H9 (cell line): ENCODE data around the gene RERE. TPM values are rescaled to one million over a fixed set of nuclear protein-coding genes. Genes with fewer than 3 reads are reported as not detected.

Experiments
- DNase-seq: peaks from one replicate; pipeline ENCODE4 v3.0.0-alpha.2; 2017
- H2AFZ ChIP-seq: one replicate; pipeline ENCODE4 v1.6.1; 2013; ENCODE audit warnings: mild to moderate bottlenecking, low read length, control low read depth, moderate library complexity
- H2AK5ac ChIP-seq: 2 replicates; pipeline ENCODE4 v1.6.1; 2013; ENCODE audit warnings: low read length, control low read depth, mixed read lengths; ENCODE audit not compliant: insufficient read length
- H2BK120ac ChIP-seq: one replicate; pipeline ENCODE4 v1.6.1; 2013; ENCODE audit warnings: low read depth, mild to moderate bottlenecking, low read length, control low read depth, inconsistent platforms; ENCODE audit not compliant: poor library complexity, severe bottlenecking
- H2BK12ac ChIP-seq: 2 replicates; pipeline ENCODE4 v1.6.1; 2013; ENCODE audit warnings: low read length, control low read depth, mixed read lengths, low read depth; ENCODE audit not compliant: insufficient read length
- H2BK15ac ChIP-seq: 2 replicates; pipeline ENCODE4 v1.6.1; 2013; ENCODE audit warnings: low read depth, low read length, control low read depth
- H2BK20ac ChIP-seq: one replicate; pipeline ENCODE4 v1.6.1; 2013; ENCODE audit warnings: low read depth, mild to moderate bottlenecking, low read length, control low read depth, inconsistent platforms; ENCODE audit not compliant: poor library complexity, severe bottlenecking
- H2BK5ac ChIP-seq: 2 replicates; pipeline ENCODE4 v1.6.1; 2013; ENCODE audit warnings: low read length, control low read depth, mixed read lengths; ENCODE audit not compliant: insufficient read length
- H3K14ac ChIP-seq: 2 replicates; pipeline ENCODE4 v1.6.1; 2013; ENCODE audit warnings: low read length, control low read depth; ENCODE audit not compliant: insufficient read depth
- H3K18ac ChIP-seq: 2 replicates; pipeline ENCODE4 v1.6.1; 2013; ENCODE audit warnings: low read depth, mild to moderate bottlenecking, mixed read lengths, low read length, control low read depth; ENCODE audit not compliant: insufficient read length
- H3K23ac ChIP-seq: 2 replicates; pipeline ENCODE4 v1.6.1; 2013; ENCODE audit warnings: low read length, control low read depth, mixed read lengths, low read depth; ENCODE audit not compliant: insufficient read length
- H3K23me2 ChIP-seq: 2 replicates; pipeline ENCODE4 v1.6.1; 2013; ENCODE audit warnings: low read depth, mild to moderate bottlenecking, mixed read lengths, low read length, control low read depth; ENCODE audit not compliant: insufficient read length, poor library complexity, severe bottlenecking
- H3K27ac ChIP-seq: 2 replicates; pipeline ENCODE4 v1.5.1; 2013; ENCODE audit warnings: low read length, control low read depth, mixed read lengths, low read depth; ENCODE audit not compliant: insufficient read length
- H3K27me3 ChIP-seq: 2 replicates; pipeline ENCODE4 v1.6.1; 2013; ENCODE audit warnings: low read length, control low read depth, inconsistent platforms; ENCODE audit not compliant: insufficient read depth
- H3K4ac ChIP-seq: 2 replicates; pipeline ENCODE4 v1.6.1; 2013; ENCODE audit warnings: low read depth, mild to moderate bottlenecking, control low read depth, inconsistent platforms, low read length, moderate library complexity
- H3K4me1 ChIP-seq: 2 replicates; pipeline ENCODE4 v1.6.1; 2013; ENCODE audit warnings: low read length, control low read depth, inconsistent platforms; ENCODE audit not compliant: insufficient read depth
- H3K4me2 ChIP-seq: 2 replicates; pipeline ENCODE4 v1.6.1; 2013; ENCODE audit warnings: low read length, control low read depth, mixed read lengths; ENCODE audit not compliant: insufficient read length, insufficient read depth
- H3K56ac ChIP-seq: 2 replicates; pipeline ENCODE4 v1.6.1; 2013; ENCODE audit warnings: low read depth, mild to moderate bottlenecking, mixed read lengths, low read length, control low read depth; ENCODE audit not compliant: insufficient read length
- H3K79me1 ChIP-seq: 2 replicates; pipeline ENCODE4 v1.6.1; 2013; ENCODE audit warnings: low read depth, mild to moderate bottlenecking, moderate library complexity, low read length, control low read depth, inconsistent platforms; ENCODE audit not compliant: insufficient read depth, poor library complexity, severe bottlenecking
- H3K79me2 ChIP-seq: 2 replicates; pipeline ENCODE4 v1.6.1; 2013; ENCODE audit warnings: low read length, control low read depth, inconsistent platforms; ENCODE audit not compliant: insufficient read depth
- H3K9ac ChIP-seq: 2 replicates; pipeline ENCODE4 v1.6.1; 2013; ENCODE audit warnings: low read length, control low read depth, mixed read lengths; ENCODE audit not compliant: insufficient read length; ENCODE audit errors: extremely low read depth
- H3K9me3 ChIP-seq: one replicate; pipeline ENCODE4 v1.6.1; 2013; ENCODE audit warnings: low read depth, low read length, inconsistent platforms; ENCODE audit not compliant: control insufficient read depth
- H3T11ph ChIP-seq: one replicate; pipeline ENCODE4 v1.6.1; 2013; ENCODE audit warnings: mild to moderate bottlenecking, low read length, control low read depth, inconsistent platforms
- H4K20me1 ChIP-seq: one replicate; pipeline ENCODE4 v1.6.1; 2013; ENCODE audit not compliant: control insufficient read depth, insufficient read length, insufficient read depth
- H4K5ac ChIP-seq: 2 replicates; pipeline ENCODE4 v1.6.1; 2013; ENCODE audit warnings: low read depth, mild to moderate bottlenecking, mixed read lengths, low read length, control low read depth; ENCODE audit not compliant: insufficient read length
- H4K8ac ChIP-seq: replicated peaks from 2 replicates; pipeline ENCODE4 v1.6.1; 2013; ENCODE audit warnings: low read length, control low read depth, mixed read lengths, low read depth; ENCODE audit not compliant: insufficient read length
- H4K91ac ChIP-seq: 2 replicates; pipeline ENCODE4 v1.6.1; 2013; ENCODE audit warnings: low read depth, mild to moderate bottlenecking, moderate library complexity, mixed read lengths, low read length, control low read depth; ENCODE audit not compliant: insufficient read length
- H3K27ac Mint-ChIP-seq, 3 experiments: 2 replicates in 2 of 3; 3 replicates in 1 of 3; pipeline ENCODE4 v1.8.0; 2020 to 2021; ENCODE audit warnings: mixed read lengths in 3 of 3, mild to moderate bottlenecking in 1 of 3, moderate library complexity in 1 of 3
- H3K27me3 Mint-ChIP-seq: 2 replicates; pipeline ENCODE4 v1.8.0; 2021; ENCODE audit warnings: low read depth, mild to moderate bottlenecking, moderate library complexity, mixed read lengths
- H3K36me3 Mint-ChIP-seq, 3 experiments: 2 replicates in 2 of 3; 3 replicates in 1 of 3; pipeline ENCODE4 v1.8.0; 2020 to 2021; ENCODE audit warnings: low read depth in 3 of 3, mixed read lengths in 3 of 3; ENCODE audit not compliant: insufficient read depth in 1 of 3
- H3K4me1 Mint-ChIP-seq, 2 experiments: 2 replicates each; pipeline ENCODE4 v1.8.0; 2020; ENCODE audit warnings: mixed read lengths in 2 of 2
- H3K4me3 Mint-ChIP-seq, 2 experiments: 2 replicates in 1 of 2; 3 replicates in 1 of 2; pipeline ENCODE4 v1.8.0; 2020 to 2021; ENCODE audit warnings: mild to moderate bottlenecking in 2 of 2, mixed read lengths in 2 of 2, moderate library complexity in 1 of 2
- H3K9me3 Mint-ChIP-seq, 2 experiments: 2 replicates in 1 of 2; 3 replicates in 1 of 2; pipeline ENCODE4 v1.8.0; 2020; ENCODE audit warnings: mild to moderate bottlenecking in 2 of 2, mixed read lengths in 2 of 2, moderate library complexity in 1 of 2
- CTCF ChIP-seq: fragments of 200-600 bp; sonication (generic); conservative IDR thresholded peaks from 3 replicates; pipeline ENCODE4 v1.8.0; 2021; ENCODE audit warnings: antibody characterized with exemption, mild to moderate bottlenecking
- total RNA-seq: library from RNA; stranded (reverse); gene quantifications from 2 replicates; pipeline ENCODE4 v1.2.1, GENCODE V29; 2021

Gene RERE
- total RNA-seq, 1 experiment from 2014 or later, result 103 TPM

GRCh38 chr1:8740034-8740449 is 77.4 kb downstream of the RERE start:
- Histone ChIP-seq H3K9ac (no peak overlapping the region), H3K4ac (no peak overlapping the region), H2BK12ac (no peak overlapping the region), H3K18ac (no peak overlapping the region), H3K4me2 (no peak overlapping the region), H4K5ac (no peak overlapping the region), H3K23me2 (no peaks in the 10 kb centered on the region), H3K79me1 (no peaks in the 10 kb centered on the region), H3K56ac (no peak overlapping the region), H3K14ac (no peak overlapping the region), H2BK120ac (no peak overlapping the region), H2BK15ac (no peak overlapping the region), H3K4me1 (no peaks in the 10 kb centered on the region), H4K8ac (no peak overlapping the region), H2BK20ac (no peak overlapping the region), H2AFZ (no peak overlapping the region), H3K23ac (no peak overlapping the region), H3K79me2 (no peaks in the 10 kb centered on the region; the same call in 1 of the 2 replicates), H2AK5ac (no peak overlapping the region), H4K20me1 (no peaks in the 10 kb centered on the region), H3K27me3 (no peaks in the 10 kb centered on the region), H4K91ac (no peak overlapping the region), H3K9me3 (peaks cover 10% of the 10 kb centered on the region), H2BK5ac (no peak overlapping the region), H3T11ph (no peak overlapping the region), H3K27ac (no peak overlapping the region)
- Mint-ChIP-seq H3K4me1 (no peaks in the 10 kb centered on the region; a peak in 1 of 4 replicates), H3K27me3 (no peaks in the 10 kb centered on the region), H3K27ac (no peak overlapping the region), H3K36me3 (peaks cover 19 to 45% (median 27%) of the 10 kb centered on the region in 3 experiments), H3K9me3 (peaks cover 12 to 21% of the 10 kb centered on the region in 2 experiments), H3K4me3 (no peak overlapping the region)
- DNase-seq, result no peak
- no peak for TF ChIP-seq CTCF
